Measurements from ENCODE around the gene CEP350.
"Not testable (repeated sequence)": the region's sequence is repeated elsewhere in the genome, so short reads cannot be mapped to it uniquely, and the experiment has no call there.

The CEP350 gene

DNA sequence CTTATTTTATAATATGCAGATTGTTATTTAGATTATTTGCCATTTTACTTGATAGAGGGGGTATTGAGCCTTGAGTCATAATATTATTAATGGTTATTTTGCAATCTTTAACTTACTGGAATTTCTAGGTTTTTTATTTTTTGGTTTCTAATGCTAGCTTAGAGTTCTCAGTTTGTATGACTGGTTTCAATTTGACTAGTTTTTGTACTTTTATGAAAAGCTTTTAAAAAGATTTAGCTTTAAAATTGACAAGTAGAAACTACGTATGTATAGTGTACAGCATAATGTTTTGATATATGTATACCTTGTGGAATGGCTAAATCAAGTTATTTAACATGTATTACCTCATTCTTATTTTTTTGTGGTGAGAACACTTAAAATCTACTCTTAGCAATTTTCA is 41.5 kb downstream of the CEP350 start:
- DNase-seq, result no peak

DNA sequence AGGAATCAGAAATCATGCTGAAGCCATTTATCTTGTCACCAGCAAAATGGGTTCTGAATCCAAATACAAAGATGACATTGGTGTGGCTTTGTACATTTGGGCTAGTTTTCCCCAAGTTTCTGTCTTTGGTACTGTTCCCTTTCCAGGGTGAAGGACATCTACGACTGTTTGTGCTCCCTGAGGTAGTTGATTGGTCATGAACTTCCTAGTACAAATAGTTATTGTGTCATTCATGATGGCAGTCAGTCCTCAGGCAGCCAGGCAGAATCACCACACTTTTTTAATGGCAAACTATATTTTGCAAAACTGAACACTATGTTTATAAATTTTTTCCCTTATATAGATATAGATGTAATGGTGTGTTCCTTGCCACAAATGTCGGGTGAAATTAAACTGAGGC is 46.0 kb downstream of the CEP350 start:
- DNase-seq, result no peak

DNA sequence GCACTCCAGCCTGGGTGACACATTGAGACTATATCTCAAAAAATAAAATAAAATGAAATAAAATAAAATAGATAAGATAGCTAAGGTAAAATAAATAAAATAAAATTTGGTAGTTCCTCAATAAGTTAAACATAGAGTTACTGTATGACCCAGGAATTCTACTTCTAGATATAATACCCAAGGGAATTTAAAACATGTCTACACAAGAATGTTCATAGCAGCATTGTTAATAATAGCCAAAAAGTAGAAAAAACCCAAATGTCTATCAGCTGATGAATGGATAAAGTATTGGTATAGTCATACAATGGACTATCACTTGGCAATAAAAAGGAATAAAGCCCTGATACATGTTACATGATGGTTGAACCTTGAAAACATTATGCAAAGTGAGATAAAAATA is 47.8 kb downstream of the CEP350 start:
- no peak for DNase-seq

DNA sequence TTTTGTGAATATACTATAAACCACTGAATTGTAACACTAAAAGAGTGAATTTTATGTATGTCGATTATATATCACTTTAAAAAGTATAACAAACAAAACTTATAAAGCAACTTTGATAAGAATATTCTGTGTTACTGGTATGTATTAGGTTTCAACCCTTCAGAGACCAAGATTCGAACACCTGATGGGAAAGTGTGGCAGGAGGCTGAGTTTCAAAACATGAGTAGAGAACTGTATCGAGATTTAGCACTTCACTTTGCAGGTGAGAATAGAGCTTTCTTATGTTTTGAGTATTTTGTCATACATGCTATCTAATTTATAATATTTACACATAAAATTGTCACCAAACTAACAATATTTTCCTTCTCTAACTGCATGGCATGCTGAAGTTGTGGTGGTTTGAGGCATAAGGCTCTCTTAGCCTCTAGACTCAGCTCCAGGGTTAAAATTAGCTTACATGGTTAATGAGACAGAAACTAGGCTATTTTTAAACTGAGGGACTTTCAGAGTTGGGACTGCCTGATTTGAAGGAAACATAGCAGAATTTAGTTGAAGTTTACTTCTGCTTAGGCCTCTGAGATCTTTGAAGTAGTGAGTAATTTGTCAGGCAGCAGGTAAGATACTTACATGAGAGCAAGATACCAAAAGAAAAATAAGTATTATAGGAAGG is 48.6 kb downstream of the CEP350 start:
- DNase-seq, result no peak

DNA sequence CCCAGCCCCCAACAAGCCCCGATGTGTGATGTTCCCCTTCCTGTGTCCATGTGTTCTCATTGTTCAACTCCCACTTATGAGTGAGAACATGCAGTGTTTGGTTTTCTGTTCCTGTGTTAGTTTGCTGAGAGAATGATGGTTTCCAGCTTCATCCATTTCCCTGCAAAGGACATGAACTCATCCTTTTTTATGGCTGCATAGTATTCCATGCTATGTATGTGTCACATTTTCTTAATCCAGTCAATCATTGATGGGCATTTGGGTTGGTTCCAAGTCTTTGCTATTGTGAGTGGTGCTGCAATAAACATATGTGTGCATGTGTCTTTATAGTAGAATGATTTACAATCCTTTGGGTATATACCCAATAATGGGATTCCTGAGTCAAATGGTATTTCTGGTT is 52.2 kb downstream of the CEP350 start:
- DNase-seq, result not testable (repeated sequence)

DNA sequence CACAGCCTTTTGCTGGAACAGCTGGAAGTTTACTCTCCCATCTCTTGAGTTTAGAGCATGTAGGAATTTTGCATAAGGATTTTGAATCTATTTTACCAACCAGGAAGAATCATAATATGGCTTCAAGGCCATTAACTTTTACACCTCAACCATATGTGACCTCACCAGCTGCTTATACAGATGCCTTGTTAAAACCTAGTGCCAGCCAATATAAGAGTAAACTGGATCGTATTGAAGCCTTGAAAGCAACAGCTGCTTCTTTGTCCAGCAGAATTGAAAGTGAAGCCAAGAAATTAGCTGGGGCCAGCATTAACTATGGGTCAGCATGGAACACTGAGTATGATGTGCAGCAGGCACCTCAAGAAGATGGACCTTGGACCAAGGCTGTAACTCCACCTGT is 65.4 kb downstream of the CEP350 start:
- no peak for DNase-seq

DNA sequence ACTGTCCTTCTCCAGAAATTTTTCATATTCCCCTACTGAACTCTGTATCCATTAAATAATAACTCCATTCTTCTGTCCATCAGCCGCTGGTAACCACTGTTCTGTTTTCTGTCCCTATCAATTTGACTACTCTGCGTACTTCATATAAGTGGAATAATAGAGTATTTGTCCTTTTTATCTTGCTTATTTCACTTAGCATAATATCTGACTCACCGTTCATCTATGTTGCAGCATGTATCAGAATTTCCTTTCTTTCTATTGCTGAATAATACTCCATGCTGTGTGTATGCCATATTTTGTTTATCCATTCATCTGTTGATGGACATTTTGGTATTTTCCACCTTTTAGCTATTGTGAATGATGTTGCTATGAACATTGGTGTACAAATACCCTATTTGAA is 71.9 kb downstream of the CEP350 start:
- no peak for DNase-seq

DNA sequence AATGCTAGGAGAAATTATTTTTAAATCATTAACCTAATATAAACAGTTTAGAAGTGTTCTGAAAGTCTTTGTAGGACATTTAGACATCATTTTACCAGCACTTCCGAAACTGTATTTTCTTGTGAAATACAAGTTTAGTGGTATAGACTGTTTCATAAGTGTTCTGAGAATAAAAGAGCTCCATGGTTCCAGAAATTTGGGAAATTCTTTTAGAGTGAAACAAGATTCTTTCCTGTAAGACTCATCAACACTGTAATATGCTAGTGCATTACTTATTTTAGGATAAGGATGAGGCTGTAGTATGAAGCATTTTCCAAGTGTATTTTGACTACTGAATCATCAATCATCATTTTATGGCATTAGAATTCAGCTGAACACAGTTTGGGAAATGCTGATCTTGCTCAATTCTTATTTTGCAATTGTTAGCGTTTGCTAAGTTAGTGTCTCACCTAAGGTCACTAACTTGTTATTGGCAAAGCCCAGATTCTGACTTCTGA is 73.4 kb downstream of the CEP350 start:
- DNase-seq, result no peak

DNA sequence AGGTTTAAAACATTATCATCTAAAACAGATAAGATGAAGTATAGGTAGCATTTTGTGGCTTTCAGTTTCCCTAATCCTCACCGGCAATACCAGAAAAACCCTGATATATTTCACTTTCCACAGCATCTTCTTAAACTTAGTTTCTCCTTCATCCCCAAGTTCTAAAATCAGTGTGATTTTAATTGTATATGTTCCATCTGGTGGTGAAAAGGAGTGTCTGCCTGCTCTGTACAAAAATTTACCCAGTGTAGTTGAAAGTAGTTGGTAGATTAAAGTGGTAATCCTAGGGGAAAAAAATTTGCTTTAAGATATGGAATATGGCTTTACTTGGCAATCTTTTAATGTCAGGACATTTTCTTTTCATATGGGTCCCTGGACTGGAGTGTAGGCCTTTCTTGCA is 74.3 kb downstream of the CEP350 start:
- no peak for DNase-seq

DNA sequence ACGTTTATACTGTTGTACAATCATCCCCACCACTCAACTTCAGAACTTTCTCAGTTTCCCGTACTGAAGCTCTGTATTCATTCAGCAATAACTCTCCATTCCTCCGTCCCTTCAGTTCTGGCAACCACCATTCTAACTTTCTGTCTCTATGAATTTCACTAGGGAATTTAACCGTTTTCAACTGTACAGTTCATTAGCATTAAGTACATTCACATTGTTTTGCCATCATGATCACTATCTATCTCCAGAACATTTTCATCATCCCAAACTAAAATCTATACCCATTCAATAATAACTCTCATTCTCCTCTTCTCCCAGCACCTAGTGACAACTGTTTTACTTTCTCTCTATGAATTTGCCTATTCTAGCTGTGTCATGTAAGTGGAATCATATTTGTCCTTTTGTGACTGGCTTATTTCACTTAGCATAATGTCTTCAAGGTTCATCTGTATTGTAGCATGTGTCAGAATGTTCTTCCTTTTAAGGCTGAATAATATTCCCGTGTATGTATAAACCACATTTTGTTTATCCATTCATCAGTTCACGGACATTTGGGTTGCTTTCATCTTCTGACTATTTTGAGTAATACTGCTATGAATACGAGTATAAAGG is 75.0 kb downstream of the CEP350 start:
- DNase-seq, result no peak

DNA sequence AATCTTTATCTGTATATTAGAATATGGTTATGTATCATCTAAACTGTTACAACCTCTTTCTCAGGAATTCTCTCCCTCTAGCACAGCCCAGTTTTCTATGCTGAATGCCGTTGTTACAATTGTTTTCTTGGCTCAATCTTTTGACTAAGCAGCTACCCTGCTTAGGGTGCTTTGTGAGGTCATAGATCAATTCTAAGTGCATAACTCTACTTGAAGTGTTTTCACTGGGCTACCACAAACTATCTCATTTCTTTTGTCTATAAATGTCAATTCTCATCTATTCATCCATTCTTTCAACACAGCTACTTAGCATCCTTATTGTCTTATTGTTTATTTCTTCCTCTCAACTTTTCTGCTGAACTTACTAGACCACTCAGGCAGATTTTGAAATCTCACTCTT is 77.1 kb downstream of the CEP350 start:
- DNase-seq, result no peak

DNA sequence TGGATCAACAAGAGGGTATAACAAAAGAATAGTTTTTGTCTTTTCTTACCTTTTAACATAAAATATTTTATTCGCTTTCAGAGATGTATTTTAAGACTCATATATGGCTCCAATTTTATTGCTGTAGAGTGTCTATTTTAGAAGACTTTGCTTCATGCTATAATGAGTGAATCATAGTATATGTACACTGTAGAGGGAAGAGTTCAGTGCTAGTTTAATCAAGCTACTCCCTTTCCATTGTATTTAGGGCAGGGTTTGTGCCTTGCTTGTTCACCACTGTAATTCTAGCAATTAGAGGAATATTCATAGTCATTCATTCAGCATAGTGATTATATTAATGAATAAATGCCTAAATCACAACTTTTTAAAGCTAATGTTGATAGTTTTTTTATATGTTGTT is 78.8 kb downstream of the CEP350 start:
- no peak for DNase-seq

DNA sequence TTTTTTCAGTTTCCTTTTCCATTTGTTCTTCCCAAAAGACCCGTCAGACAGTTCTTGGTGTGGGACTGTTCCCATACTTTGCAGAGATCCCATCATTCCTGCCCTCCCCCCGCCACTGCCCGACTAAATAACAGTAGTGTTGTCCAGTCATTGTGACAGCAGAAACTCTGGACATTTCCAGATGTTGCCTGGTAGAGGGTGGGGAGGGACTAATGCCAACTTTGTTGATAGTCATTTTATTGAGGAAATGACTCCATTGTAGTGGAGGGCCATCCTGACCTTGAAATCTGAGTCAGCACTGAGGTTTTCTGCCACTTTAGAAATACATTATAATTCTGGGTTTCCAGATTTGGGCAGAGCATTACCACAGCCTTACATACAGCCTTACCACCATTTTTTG is 85.4 kb downstream of the CEP350 start:
- no peak for DNase-seq

DNA sequence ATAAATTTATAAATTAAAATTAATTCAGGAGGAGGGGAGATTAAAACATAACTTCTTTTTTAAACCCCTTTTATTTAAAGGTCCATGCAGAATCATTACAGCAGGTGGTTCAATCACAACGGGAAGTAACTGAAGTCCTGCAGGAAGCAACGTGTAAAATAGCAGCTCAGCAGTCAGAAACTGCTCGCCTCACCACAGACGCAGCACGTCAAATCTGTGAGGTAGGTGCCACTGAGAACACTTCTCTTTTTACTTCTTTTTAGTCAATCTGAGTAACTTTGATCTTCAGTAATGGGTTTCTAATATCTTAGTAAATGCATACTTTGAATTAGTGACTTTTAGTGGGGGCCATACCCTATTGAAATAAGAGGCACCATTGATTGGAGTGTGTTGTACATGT is 87.0 kb downstream of the CEP350 start:
- no peak for DNase-seq

DNA sequence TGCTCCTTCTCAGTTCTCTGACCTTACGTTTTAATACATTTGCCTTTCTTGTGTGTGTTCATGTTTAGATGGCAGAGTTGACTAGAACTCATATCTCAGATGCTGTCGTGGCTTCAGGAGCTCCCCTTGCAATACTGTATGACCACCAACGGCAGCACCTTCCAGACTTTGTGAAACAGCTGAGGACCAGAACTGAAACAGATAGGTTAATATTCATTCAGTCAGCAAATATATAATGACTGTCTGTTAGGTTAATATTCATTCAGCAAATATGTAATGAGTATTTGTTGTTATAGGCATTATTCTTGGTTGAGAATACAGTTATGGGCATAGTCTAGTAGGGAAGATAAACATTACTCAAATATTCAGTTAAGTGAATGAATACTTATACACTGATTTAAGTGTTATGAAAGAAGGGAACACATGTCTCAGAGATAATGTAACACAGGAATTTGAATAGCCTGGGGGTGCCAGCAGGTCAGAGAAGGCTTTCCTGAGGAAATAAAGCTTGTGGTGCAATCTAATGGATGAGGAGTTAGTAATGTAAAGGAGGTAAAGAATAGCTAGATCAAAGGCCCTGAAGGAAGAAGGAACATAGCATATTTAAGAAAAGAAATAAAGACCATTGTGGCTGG is 88.5 kb downstream of the CEP350 start:
- DNase-seq, result no peak

DNA sequence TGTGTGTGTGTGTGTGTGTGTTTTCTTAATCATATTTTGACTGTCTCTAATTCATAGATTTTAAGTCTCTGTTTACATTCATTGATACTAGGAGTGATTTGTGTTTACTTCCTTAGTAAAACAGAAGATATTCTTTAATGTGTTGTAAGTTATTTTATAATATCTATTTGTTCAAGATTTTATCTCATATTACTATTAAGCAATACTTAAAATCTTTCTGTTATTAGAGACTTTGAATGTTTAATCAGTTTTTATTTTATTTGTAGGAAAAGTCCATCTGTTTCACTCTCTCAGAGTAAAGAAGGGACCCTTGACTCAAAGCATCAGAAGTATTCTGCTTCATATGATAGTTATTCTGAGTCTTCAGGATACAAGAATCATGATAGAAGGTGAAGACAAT is 89.2 kb downstream of the CEP350 start:
- DNase-seq, result no peak

DNA sequence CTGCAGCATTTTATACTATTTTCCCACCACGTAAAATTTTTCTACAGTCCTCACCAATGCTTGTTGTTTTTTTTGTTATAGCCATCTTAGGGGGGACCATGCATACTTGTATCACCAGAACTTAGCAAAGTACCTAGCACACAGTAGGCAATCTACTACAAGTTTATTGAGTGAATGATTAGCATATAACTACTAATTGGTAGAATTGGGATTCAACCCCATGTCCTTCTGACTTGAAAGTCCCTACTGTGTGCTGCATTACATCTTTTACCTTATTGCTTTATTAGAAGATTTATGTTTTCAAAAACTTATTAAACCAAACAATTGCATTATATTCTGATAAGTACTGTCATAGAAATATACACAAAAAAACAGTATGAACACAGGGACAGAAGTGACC is 92.1 kb downstream of the CEP350 start:
- DNase-seq, result no peak

DNA sequence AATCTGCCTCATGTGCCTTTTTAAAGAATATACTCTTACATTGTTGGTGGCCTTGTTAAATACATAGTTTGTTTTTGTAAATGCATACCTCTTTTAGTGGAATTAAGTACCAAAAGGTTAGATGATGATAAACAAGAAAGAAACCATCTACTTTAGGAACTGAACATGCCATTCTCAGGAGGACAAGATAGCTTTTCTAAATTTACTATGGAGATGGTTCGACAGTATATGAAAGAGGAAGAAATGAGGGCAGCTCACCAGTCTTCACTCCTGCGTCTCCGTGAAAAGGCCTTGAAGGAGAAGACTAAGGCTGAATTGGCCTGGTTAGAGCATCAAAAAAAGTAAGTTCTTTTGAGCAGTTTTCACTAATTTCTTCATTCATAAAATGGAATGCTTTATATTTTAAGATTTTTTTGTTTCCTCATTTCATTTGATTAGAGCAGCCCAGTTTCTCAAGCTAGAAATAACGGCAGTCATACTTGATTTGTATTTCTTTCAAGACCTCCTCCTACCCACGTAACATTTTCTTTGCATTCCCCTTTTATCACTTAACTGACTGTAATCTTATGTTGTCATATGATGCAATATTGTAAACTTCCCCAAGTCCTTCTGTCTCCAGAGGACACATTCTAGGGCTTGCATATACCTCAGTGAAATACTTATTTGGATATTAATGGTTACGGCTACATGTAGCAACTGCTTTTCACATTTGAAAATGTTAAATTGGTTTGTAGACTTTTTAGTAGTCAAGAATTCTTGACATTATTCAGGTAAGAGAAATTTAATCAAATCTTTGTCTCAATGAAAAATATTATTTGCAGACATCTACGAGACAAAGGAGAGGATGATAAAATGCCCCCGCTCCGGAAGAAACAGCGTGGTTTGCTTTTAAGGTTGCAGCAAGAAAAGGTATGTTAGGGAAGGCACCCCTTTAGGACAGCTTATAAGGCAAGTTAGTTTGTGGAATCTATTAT is 99.3 kb downstream of the CEP350 start:
- DNase-seq, result no peak

DNA sequence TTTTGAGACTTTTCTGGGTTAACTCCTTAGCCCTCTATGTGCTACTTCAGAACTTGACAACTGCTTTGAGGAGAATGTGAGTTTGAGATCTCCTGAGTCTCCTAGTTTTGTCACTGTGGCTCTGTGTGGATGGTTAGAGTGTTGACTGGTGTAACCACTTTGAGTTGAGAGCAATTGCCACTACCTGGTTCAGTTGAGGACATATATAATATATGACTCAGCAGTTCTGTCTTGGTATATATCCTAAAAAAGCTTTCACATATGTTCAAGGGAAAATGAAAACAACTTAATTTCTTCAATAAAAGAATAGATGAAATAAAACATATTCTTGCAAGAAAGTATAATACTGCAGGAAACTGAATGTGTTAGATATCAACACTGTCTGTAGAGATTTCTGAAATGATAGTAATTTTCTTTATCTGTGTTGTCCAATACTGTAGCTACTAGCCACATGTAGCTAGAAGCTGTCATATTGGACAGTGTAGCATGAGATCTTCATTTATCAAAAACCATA is 103.3 kb downstream of the CEP350 start:
- no peak for DNase-seq

DNA sequence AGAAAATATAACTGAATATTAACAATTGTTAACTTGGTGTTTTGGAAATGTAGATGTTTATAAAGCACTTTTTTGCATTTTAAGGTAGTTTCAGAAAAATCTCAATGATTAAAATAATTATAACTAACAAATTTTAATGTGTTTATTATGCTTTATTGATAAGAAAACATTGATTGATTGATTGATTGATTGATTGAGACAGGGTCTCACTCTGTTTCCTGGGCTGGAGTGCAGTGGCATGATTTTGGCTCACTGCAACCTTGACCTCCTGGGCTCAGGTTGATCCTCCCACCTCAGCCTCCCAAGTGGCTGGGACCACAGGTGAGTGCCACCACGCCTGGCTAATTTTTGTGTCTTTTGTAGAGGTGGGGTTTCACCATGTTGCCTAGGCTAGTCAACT is 106.4 kb downstream of the CEP350 start:
- DNase-seq, result no peak

DNA sequence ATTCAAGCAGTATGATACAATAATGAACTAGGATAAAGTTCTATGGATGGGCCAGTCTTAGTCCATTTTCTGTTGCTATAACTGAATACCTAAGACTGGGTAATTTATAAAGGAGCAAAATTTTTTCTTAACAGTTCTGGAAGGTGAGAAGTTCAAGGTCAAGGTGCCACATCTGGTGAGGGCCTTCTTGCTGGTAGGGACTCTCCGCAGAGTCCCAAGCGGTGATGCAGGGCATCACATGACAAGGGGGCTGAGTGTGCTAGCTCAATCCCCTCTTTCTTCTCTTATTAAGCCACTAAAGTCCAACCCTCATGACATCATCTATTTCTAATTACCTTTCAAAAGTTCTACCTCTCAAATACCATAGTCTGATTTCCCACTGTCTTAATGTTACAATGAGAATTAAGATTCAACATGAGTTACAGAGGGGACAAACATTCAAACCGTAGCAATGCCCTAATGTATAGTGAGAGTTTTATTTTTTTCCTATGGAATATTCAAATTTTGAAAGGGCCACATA is 107.9 kb downstream of the CEP350 start:
- no peak for DNase-seq

DNA sequence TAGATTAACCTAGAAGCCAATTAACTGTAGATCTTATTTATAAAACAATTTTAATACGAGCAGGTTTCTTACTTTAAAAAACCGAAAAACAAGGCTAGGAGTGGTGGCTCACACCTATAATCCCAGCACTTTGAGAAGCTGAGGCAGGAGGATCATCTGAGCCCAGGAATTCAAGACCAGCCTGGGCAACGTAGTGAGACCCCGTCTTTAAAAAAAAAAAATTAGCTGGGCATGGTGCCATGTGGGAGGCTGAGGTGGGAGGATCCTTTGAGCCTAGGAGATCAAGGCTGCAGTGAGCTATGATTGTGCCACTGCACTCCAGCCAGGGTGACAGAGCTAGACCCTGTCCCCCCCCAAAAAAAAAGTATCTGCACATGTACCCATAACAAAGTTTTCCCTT is 110.8 kb downstream of the CEP350 start:
- no peak for DNase-seq

DNA sequence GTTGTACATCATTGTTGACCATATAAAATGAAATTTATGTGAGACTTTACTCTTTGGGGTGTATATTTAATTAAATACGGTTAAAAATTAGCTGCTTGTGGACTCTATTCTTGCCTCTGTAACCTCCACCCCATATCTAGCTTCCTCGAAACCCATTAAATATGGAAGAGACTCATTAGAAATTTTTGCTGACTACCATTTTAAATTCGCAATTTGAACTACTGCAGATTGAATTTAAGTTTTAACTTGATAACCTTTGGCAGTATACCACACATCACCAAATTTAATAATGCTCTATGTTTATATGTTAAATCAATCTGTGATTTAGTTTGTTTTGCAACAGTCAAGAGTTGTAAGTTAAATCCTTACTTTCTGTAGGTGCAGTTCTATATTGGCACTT is 111.5 kb downstream of the CEP350 start:
- DNase-seq, result no peak

Measured in NCI-H774 (cell line).